H9 (cell line): Measurements from ENCODE around the gene SLC51B. TPM values are rescaled to one million over a fixed set of nuclear protein-coding genes. Genes with fewer than 3 reads are reported as not detected.

Experiments
- DNase-seq: peaks from one replicate; pipeline ENCODE4 v3.0.0-alpha.2; 2017
- H2AFZ ChIP-seq: one replicate; pipeline ENCODE4 v1.6.1; 2013; ENCODE audit warnings: mild to moderate bottlenecking, low read length, control low read depth, moderate library complexity
- H2AK5ac ChIP-seq: 2 replicates; pipeline ENCODE4 v1.6.1; 2013; ENCODE audit warnings: low read length, control low read depth, mixed read lengths; ENCODE audit not compliant: insufficient read length
- H2BK120ac ChIP-seq: one replicate; pipeline ENCODE4 v1.6.1; 2013; ENCODE audit warnings: low read depth, mild to moderate bottlenecking, low read length, control low read depth, inconsistent platforms; ENCODE audit not compliant: poor library complexity, severe bottlenecking
- H2BK12ac ChIP-seq: 2 replicates; pipeline ENCODE4 v1.6.1; 2013; ENCODE audit warnings: low read length, control low read depth, mixed read lengths, low read depth; ENCODE audit not compliant: insufficient read length
- H2BK15ac ChIP-seq: 2 replicates; pipeline ENCODE4 v1.6.1; 2013; ENCODE audit warnings: low read depth, low read length, control low read depth
- H2BK20ac ChIP-seq: one replicate; pipeline ENCODE4 v1.6.1; 2013; ENCODE audit warnings: low read depth, mild to moderate bottlenecking, low read length, control low read depth, inconsistent platforms; ENCODE audit not compliant: poor library complexity, severe bottlenecking
- H2BK5ac ChIP-seq: 2 replicates; pipeline ENCODE4 v1.6.1; 2013; ENCODE audit warnings: low read length, control low read depth, mixed read lengths; ENCODE audit not compliant: insufficient read length
- H3K14ac ChIP-seq: 2 replicates; pipeline ENCODE4 v1.6.1; 2013; ENCODE audit warnings: low read length, control low read depth; ENCODE audit not compliant: insufficient read depth
- H3K18ac ChIP-seq: 2 replicates; pipeline ENCODE4 v1.6.1; 2013; ENCODE audit warnings: low read depth, mild to moderate bottlenecking, mixed read lengths, low read length, control low read depth; ENCODE audit not compliant: insufficient read length
- H3K23ac ChIP-seq: 2 replicates; pipeline ENCODE4 v1.6.1; 2013; ENCODE audit warnings: low read length, control low read depth, mixed read lengths, low read depth; ENCODE audit not compliant: insufficient read length
- H3K23me2 ChIP-seq: 2 replicates; pipeline ENCODE4 v1.6.1; 2013; ENCODE audit warnings: low read depth, mild to moderate bottlenecking, mixed read lengths, low read length, control low read depth; ENCODE audit not compliant: insufficient read length, poor library complexity, severe bottlenecking
- H3K27ac ChIP-seq: 2 replicates; pipeline ENCODE4 v1.5.1; 2013; ENCODE audit warnings: low read length, control low read depth, mixed read lengths, low read depth; ENCODE audit not compliant: insufficient read length
- H3K27me3 ChIP-seq: 2 replicates; pipeline ENCODE4 v1.6.1; 2013; ENCODE audit warnings: low read length, control low read depth, inconsistent platforms; ENCODE audit not compliant: insufficient read depth
- H3K4ac ChIP-seq: 2 replicates; pipeline ENCODE4 v1.6.1; 2013; ENCODE audit warnings: low read depth, mild to moderate bottlenecking, control low read depth, inconsistent platforms, low read length, moderate library complexity
- H3K4me1 ChIP-seq: 2 replicates; pipeline ENCODE4 v1.6.1; 2013; ENCODE audit warnings: low read length, control low read depth, inconsistent platforms; ENCODE audit not compliant: insufficient read depth
- H3K4me2 ChIP-seq: 2 replicates; pipeline ENCODE4 v1.6.1; 2013; ENCODE audit warnings: low read length, control low read depth, mixed read lengths; ENCODE audit not compliant: insufficient read length, insufficient read depth
- H3K56ac ChIP-seq: 2 replicates; pipeline ENCODE4 v1.6.1; 2013; ENCODE audit warnings: low read depth, mild to moderate bottlenecking, mixed read lengths, low read length, control low read depth; ENCODE audit not compliant: insufficient read length
- H3K79me1 ChIP-seq: 2 replicates; pipeline ENCODE4 v1.6.1; 2013; ENCODE audit warnings: low read depth, mild to moderate bottlenecking, moderate library complexity, low read length, control low read depth, inconsistent platforms; ENCODE audit not compliant: insufficient read depth, poor library complexity, severe bottlenecking
- H3K79me2 ChIP-seq: 2 replicates; pipeline ENCODE4 v1.6.1; 2013; ENCODE audit warnings: low read length, control low read depth, inconsistent platforms; ENCODE audit not compliant: insufficient read depth
- H3K9ac ChIP-seq: 2 replicates; pipeline ENCODE4 v1.6.1; 2013; ENCODE audit warnings: low read length, control low read depth, mixed read lengths; ENCODE audit not compliant: insufficient read length; ENCODE audit errors: extremely low read depth
- H3K9me3 ChIP-seq: one replicate; pipeline ENCODE4 v1.6.1; 2013; ENCODE audit warnings: low read depth, low read length, inconsistent platforms; ENCODE audit not compliant: control insufficient read depth
- H3T11ph ChIP-seq: one replicate; pipeline ENCODE4 v1.6.1; 2013; ENCODE audit warnings: mild to moderate bottlenecking, low read length, control low read depth, inconsistent platforms
- H4K20me1 ChIP-seq: one replicate; pipeline ENCODE4 v1.6.1; 2013; ENCODE audit not compliant: control insufficient read depth, insufficient read length, insufficient read depth
- H4K5ac ChIP-seq: 2 replicates; pipeline ENCODE4 v1.6.1; 2013; ENCODE audit warnings: low read depth, mild to moderate bottlenecking, mixed read lengths, low read length, control low read depth; ENCODE audit not compliant: insufficient read length
- H4K8ac ChIP-seq: replicated peaks from 2 replicates; pipeline ENCODE4 v1.6.1; 2013; ENCODE audit warnings: low read length, control low read depth, mixed read lengths, low read depth; ENCODE audit not compliant: insufficient read length
- H4K91ac ChIP-seq: 2 replicates; pipeline ENCODE4 v1.6.1; 2013; ENCODE audit warnings: low read depth, mild to moderate bottlenecking, moderate library complexity, mixed read lengths, low read length, control low read depth; ENCODE audit not compliant: insufficient read length
- H3K27ac Mint-ChIP-seq, 3 experiments: 2 replicates in 2 of 3; 3 replicates in 1 of 3; pipeline ENCODE4 v1.8.0; 2020 to 2021; ENCODE audit warnings: mixed read lengths in 3 of 3, mild to moderate bottlenecking in 1 of 3, moderate library complexity in 1 of 3
- H3K27me3 Mint-ChIP-seq: 2 replicates; pipeline ENCODE4 v1.8.0; 2021; ENCODE audit warnings: low read depth, mild to moderate bottlenecking, moderate library complexity, mixed read lengths
- H3K36me3 Mint-ChIP-seq, 3 experiments: 2 replicates in 2 of 3; 3 replicates in 1 of 3; pipeline ENCODE4 v1.8.0; 2020 to 2021; ENCODE audit warnings: low read depth in 3 of 3, mixed read lengths in 3 of 3; ENCODE audit not compliant: insufficient read depth in 1 of 3
- H3K4me1 Mint-ChIP-seq, 2 experiments: 2 replicates each; pipeline ENCODE4 v1.8.0; 2020; ENCODE audit warnings: mixed read lengths in 2 of 2
- H3K4me3 Mint-ChIP-seq, 2 experiments: 2 replicates in 1 of 2; 3 replicates in 1 of 2; pipeline ENCODE4 v1.8.0; 2020 to 2021; ENCODE audit warnings: mild to moderate bottlenecking in 2 of 2, mixed read lengths in 2 of 2, moderate library complexity in 1 of 2
- H3K9me3 Mint-ChIP-seq, 2 experiments: 2 replicates in 1 of 2; 3 replicates in 1 of 2; pipeline ENCODE4 v1.8.0; 2020; ENCODE audit warnings: mild to moderate bottlenecking in 2 of 2, mixed read lengths in 2 of 2, moderate library complexity in 1 of 2
- WGBS: extraction: QIAGEN DNeasy Blood & Tissue Kit; methylation state at CpG from one replicate; pipeline ENCODE4 v1.1.7; 2013; ENCODE audit warnings: missing lambda C conversion rate, low lambda C conversion rate, mixed read lengths; ENCODE audit not compliant: insufficient read length; ENCODE audit errors: extremely low coverage; 5-methylcytosine and 5-hydroxymethylcytosine counted together
- total RNA-seq: library from RNA; stranded (reverse); gene quantifications from 2 replicates; pipeline ENCODE4 v1.2.1, GENCODE V29; 2021
- TF ChIP-seq, protein P1 (sequence below): fragments of 200-600 bp; sonication (generic); conservative IDR thresholded peaks from 3 replicates; pipeline ENCODE4 v1.8.0; 2021; ENCODE audit warnings: antibody characterized with exemption, mild to moderate bottlenecking

The SLC51B gene
- total RNA-seq, 1 experiment from 2014 or later = not detected

DNA sequence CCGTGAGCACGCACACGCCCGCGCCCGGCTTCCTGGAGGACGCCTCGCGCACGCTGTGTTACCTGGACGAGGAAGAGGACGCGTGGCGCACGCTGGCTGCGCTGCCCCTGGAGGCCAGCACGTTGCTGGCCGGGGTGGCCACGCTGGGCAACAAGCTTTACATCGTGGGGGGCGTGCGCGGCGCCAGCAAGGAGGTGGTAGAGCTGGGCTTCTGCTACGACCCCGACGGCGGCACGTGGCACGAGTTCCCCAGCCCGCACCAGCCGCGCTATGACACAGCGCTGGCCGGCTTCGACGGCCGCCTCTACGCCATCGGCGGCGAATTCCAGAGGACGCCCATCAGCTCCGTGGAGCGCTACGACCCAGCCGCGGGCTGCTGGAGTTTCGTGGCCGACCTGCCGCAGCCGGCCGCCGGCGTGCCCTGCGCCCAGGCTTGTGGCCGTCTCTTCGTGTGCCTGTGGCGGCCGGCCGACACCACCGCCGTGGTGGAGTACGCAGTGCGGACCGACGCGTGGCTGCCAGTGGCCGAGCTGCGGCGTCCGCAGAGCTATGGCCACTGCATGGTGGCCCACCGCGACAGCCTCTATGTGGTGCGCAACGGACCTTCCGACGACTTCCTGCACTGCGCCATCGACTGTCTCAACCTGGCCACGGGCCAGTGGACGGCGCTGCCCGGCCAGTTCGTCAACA is 32.2 kb downstream of the SLC51B start:
- Histone ChIP-seq H3K18ac (no peak overlapping the region), H3K14ac (no peak overlapping the region), H3K4ac (no peak overlapping the region), H3T11ph (no peak overlapping the region), H3K23ac (no peak overlapping the region), H3K9me3 (no peaks in the 10 kb centered on the region), H2BK5ac (no peak overlapping the region), H2AK5ac (no peak overlapping the region), H4K5ac (no peak overlapping the region), H3K4me1 (peaks cover 3% of the 10 kb centered on the region; the same call in 1 of the 2 replicates), H2BK12ac (no peak overlapping the region), H3K23me2 (no peaks in the 10 kb centered on the region), H3K4me2 (no peak overlapping the region), H3K79me2 (no peaks in the 10 kb centered on the region), H2AFZ (no peak overlapping the region), H2BK15ac (no peak overlapping the region), H3K56ac (no peak overlapping the region), H3K9ac (no peak overlapping the region), H2BK20ac (no peak overlapping the region), H3K27me3 (no peaks in the 10 kb centered on the region), H4K20me1 (no peaks in the 10 kb centered on the region), H2BK120ac (no peak overlapping the region), H4K8ac (no peak overlapping the region), H4K91ac (no peak overlapping the region), H3K79me1 (no peaks in the 10 kb centered on the region), H3K27ac (no peak overlapping the region)
- DNase-seq = no peak
- Mint-ChIP-seq H3K4me3 (no peak overlapping the region), H3K27ac (no peak overlapping the region), H3K9me3 (peaks cover 3 to 10% of the 10 kb centered on the region in 2 experiments; a peak in 2 of 5 replicates), H3K4me1 (peaks cover 13 to 15% of the 10 kb centered on the region in 2 experiments), H3K36me3 (peaks cover 0 to 1% (median 0%) of the 10 kb centered on the region in 3 experiments; a peak in 2 of 7 replicates), H3K27me3 (peaks cover 33% of the 10 kb centered on the region)
- WGBS = no CpG with 5 or more reads among the region's 85 CpGs
- TF ChIP-seq, protein P1, sequence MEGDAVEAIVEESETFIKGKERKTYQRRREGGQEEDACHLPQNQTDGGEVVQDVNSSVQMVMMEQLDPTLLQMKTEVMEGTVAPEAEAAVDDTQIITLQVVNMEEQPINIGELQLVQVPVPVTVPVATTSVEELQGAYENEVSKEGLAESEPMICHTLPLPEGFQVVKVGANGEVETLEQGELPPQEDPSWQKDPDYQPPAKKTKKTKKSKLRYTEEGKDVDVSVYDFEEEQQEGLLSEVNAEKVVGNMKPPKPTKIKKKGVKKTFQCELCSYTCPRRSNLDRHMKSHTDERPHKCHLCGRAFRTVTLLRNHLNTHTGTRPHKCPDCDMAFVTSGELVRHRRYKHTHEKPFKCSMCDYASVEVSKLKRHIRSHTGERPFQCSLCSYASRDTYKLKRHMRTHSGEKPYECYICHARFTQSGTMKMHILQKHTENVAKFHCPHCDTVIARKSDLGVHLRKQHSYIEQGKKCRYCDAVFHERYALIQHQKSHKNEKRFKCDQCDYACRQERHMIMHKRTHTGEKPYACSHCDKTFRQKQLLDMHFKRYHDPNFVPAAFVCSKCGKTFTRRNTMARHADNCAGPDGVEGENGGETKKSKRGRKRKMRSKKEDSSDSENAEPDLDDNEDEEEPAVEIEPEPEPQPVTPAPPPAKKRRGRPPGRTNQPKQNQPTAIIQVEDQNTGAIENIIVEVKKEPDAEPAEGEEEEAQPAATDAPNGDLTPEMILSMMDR = no peak
